HepG2 (cell line): Measurements from ENCODE around the gene CAMKV. TPM values are rescaled to one million over a fixed set of nuclear protein-coding genes. Genes with fewer than 3 reads are reported as not detected.
A peak's percentile ranks its signal among the peaks of the same experiment; 100 is the strongest.

Experiments
- AKAP8 ChIP-seq: sonication (generic); formaldehyde crosslinking; IDR thresholded peaks from 2 replicates; pipeline ENCODE4 v1.5.1; 2020; ENCODE audit warnings: mild to moderate bottlenecking, missing genetic modification reagents
- CBX1 ChIP-seq: IDR thresholded peaks from one replicate; pipeline ENCODE4 v1.6.1; 2016; ENCODE audit warnings: antibody characterized with exemption, low read depth
- CENPT ChIP-seq: sonication (generic); formaldehyde crosslinking; IDR thresholded peaks from 2 replicates; pipeline ENCODE4 v1.8.0; 2022; ENCODE audit warnings: low read depth, mild to moderate bottlenecking, moderate library complexity, missing genetic modification reagents
- DBP ChIP-seq: sonication (generic); formaldehyde crosslinking; IDR thresholded peaks from 2 replicates; pipeline ENCODE4 v1.4.0; 2020; ENCODE audit warnings: missing genetic modification reagents; ENCODE audit errors: not compliant biosample characterization
- DMTF1 ChIP-seq: sonication (generic); formaldehyde crosslinking; IDR thresholded peaks from 2 replicates; pipeline ENCODE4 v1.4.0; 2020; ENCODE audit warnings: mild to moderate bottlenecking, missing genetic modification reagents
- GMEB2 ChIP-seq: IDR thresholded peaks from 2 replicates; pipeline ENCODE4 v1.6.1; 2016; ENCODE audit warnings: missing biosample characterization, missing genetic modification reagents, low read depth
- HDAC2 ChIP-seq: sonication (generic); formaldehyde crosslinking; IDR thresholded peaks from 2 replicates; pipeline ENCODE4 v1.4.0; 2020; ENCODE audit warnings: missing genetic modification reagents
- HHEX ChIP-seq: IDR thresholded peaks from 2 replicates; pipeline ENCODE4 v1.6.1; 2016; ENCODE audit warnings: control low read depth
- HNRNPUL1 ChIP-seq: fragments of 200-400 bp; formaldehyde crosslinking; IDR thresholded peaks from 2 replicates; pipeline ENCODE4 v1.6.1; 2017; ENCODE audit warnings: low read depth, mild to moderate bottlenecking, low read length, moderate library complexity
- IRF1 ChIP-seq: sonication (generic); formaldehyde crosslinking; IDR thresholded peaks from 2 replicates; pipeline ENCODE4 v1.4.0; 2020; ENCODE audit warnings: low read depth, mild to moderate bottlenecking, missing genetic modification reagents
- KLF15 ChIP-seq: sonication (generic); formaldehyde crosslinking; IDR thresholded peaks from 2 replicates; pipeline ENCODE4 v1.8.1; 2023; ENCODE audit warnings: borderline replicate concordance, mild to moderate bottlenecking, inconsistent platforms, missing genetic modification reagents, mixed read lengths
- LBX2 ChIP-seq: sonication (generic); formaldehyde crosslinking; IDR thresholded peaks from 2 replicates; pipeline ENCODE4 v1.5.0; 2020; ENCODE audit warnings: missing genetic modification reagents, mild to moderate bottlenecking, borderline replicate concordance
- MLX ChIP-seq: IDR thresholded peaks from 2 replicates; pipeline ENCODE4 v1.6.1; 2016
- NFYC ChIP-seq: IDR thresholded peaks from 2 replicates; pipeline ENCODE4 v1.6.1; 2016; ENCODE audit warnings: missing genetic modification reagents, missing compliant biosample characterization
- RFX3 ChIP-seq: IDR thresholded peaks from 2 replicates; pipeline ENCODE4 v1.6.1; 2016; ENCODE audit warnings: missing biosample characterization, missing genetic modification reagents
- RNF2 ChIP-seq: fragments of 450-650 bp; conservative IDR thresholded peaks from 2 replicates; pipeline ENCODE4 v1.6.1; 2016; ENCODE audit warnings: low read depth
- TP53 ChIP-seq: sonication (generic); formaldehyde crosslinking; conservative IDR thresholded peaks from 2 replicates; pipeline ENCODE4 v1.4.0; 2020; ENCODE audit warnings: missing genetic modification reagents
- ZBTB8A ChIP-seq: sonication (generic); formaldehyde crosslinking; IDR thresholded peaks from 2 replicates; pipeline ENCODE4 v1.4.0; 2020; ENCODE audit warnings: mild to moderate bottlenecking, low read depth, missing genetic modification reagents, borderline replicate concordance
- ZFP82 ChIP-seq: sonication (generic); formaldehyde crosslinking; IDR thresholded peaks from 2 replicates; pipeline ENCODE4 v1.5.1; 2020; ENCODE audit warnings: mild to moderate bottlenecking, missing genetic modification reagents, borderline replicate concordance
- ZNF143 ChIP-seq: sonication (generic); formaldehyde crosslinking; IDR thresholded peaks from 2 replicates; pipeline ENCODE4 v1.4.0; 2020; ENCODE audit warnings: missing genetic modification reagents
- ZNF329 ChIP-seq: sonication (generic); formaldehyde crosslinking; IDR thresholded peaks from 2 replicates; pipeline ENCODE4 v1.9.0; 2021; ENCODE audit warnings: low read depth, mild to moderate bottlenecking, missing genetic modification reagents
- ZNF382 ChIP-seq: sonication (generic); formaldehyde crosslinking; IDR thresholded peaks from 2 replicates; pipeline ENCODE4 v1.5.0; 2020; ENCODE audit warnings: missing genetic modification reagents, mild to moderate bottlenecking, borderline replicate concordance
- ZNF660 ChIP-seq: sonication (generic); formaldehyde crosslinking; IDR thresholded peaks from 2 replicates; pipeline ENCODE4 v1.5.1; 2020; ENCODE audit warnings: mild to moderate bottlenecking, low read depth, missing genetic modification reagents, borderline replicate concordance
- ZNF691 ChIP-seq: sonication (generic); formaldehyde crosslinking; IDR thresholded peaks from 2 replicates; pipeline ENCODE4 v1.4.0; 2020; ENCODE audit warnings: missing genetic modification reagents, low read depth, mild to moderate bottlenecking, borderline replicate concordance
- ZNF720 ChIP-seq: sonication (generic); formaldehyde crosslinking; IDR thresholded peaks from 2 replicates; pipeline ENCODE4 v1.4.0; 2020; ENCODE audit warnings: missing genetic modification reagents
- polyA plus RNA-seq, 8 experiments: library from polyadenylated mRNA; depleted of rRNA in 3 of 8; stranded (reverse) in 7 of 8; unstranded in 1 of 8; fragments of >200 nt; fragmentation: Illumina TruSeq in 4 of 8; extraction: Trizol in 4 of 8; gene quantifications; 2 replicates each; pipeline versions ENCODE4 v1.2.1 to v1.2.3, GENCODE V29; 2011 to 2016; ENCODE audit warnings: low read depth in 4 of 8, missing spikeins in 1 of 8, mixed read lengths in 1 of 8; ENCODE audit not compliant: insufficient read depth in 1 of 8
- total RNA-seq, 5 experiments: library from RNA; depleted of rRNA; stranded (reverse); fragments of >200 nt; fragmentation: Illumina TruSeq; extraction: Trizol; gene quantifications; 2 replicates each; pipeline ENCODE4 v1.2.3, GENCODE V29; 2016; ENCODE audit warnings: low read depth in 1 of 5

The CAMKV gene
- total and polyA plus RNA-seq, 2 of the 13 experiments (the other 11 are each of a cell fraction or from before 2014, with no cell fraction given), result 0.13 to 0.15 TPM

- TF ChIP-seq DMTF1 (no peak), KLF15 (no peak), ZNF143 (CRISPR knock-in tag) (no peak), TP53 (no peak), HDAC2 (CRISPR knock-in tag) (peak; percentile 76), ZNF660 (CRISPR knock-in tag) (no peak), ZNF691 (CRISPR knock-in tag) (no peak; the same call in 1 of the 2 replicates), LBX2 (CRISPR knock-in tag) (no peak), ZNF382 (no peak), GMEB2 (CRISPR knock-in tag) (no peak), AKAP8 (CRISPR knock-in tag) (no peak), MLX (CRISPR knock-in tag) (peak; percentile 50; the same call in 1 of the 2 replicates), DBP (CRISPR knock-in tag) (no peak), ZBTB8A (CRISPR knock-in tag) (no peak), CBX1 (no peak), RNF2 (0 out of 2 replicates have a peak, but pooled peaks have one; percentile 58), RFX3 (no peak), HHEX (no peak), HNRNPUL1 (no peak), ZNF329 (CRISPR knock-in tag) (no peak), ZFP82 (no peak), CENPT (CRISPR knock-in tag) (peak; percentile 71; the same call in 1 of the 2 replicates), IRF1 (CRISPR knock-in tag) (no peak), ZNF720 (CRISPR knock-in tag) (no peak), NFYC (CRISPR knock-in tag) (no peak)
These were observed 3.9 kb upstream of the CAMKV start (continued) for GRCh38 chr3:49873623-49874022.
